GM20000 (cell line): ENCODE results near the gene ATCAY.
A peak's percentile ranks its signal among the peaks of the same experiment; 100 is the strongest.

ENCODE experiments used
- DNase-seq: peaks from one replicate; pipeline ENCODE4 v3.0.0; 2012; ENCODE audit warnings: low spot score
- TF ChIP-seq, protein P1 (sequence below): IDR thresholded peaks from 2 replicates; pipeline ENCODE4 v1.5.1; 2012; ENCODE audit warnings: mild to moderate bottlenecking, control low read depth; ENCODE audit errors: extremely low read depth, missing control alignments

The ATCAY gene

DNA sequence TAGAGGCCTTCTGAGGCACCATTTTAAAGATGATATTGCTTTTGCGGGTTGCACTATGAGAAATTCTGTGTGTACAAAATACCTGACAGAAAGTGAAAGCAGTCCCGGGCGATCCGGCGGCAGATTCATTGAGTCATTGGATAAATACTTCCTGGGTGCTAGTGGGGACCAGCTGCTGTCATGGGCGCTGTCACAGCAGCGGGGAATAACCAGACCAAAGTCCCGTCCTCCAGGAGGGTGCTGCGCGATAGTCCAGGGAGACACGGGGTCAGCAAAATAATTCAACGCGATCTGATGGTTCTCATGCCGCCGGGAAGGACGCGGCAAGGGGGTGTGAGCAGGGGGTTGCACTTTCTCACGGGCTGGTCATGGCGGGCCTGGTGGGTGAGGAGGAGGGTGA, 25.2 kb upstream of the ATCAY start:
- no peak for DNase-seq
- TF ChIP-seq, protein P1, sequence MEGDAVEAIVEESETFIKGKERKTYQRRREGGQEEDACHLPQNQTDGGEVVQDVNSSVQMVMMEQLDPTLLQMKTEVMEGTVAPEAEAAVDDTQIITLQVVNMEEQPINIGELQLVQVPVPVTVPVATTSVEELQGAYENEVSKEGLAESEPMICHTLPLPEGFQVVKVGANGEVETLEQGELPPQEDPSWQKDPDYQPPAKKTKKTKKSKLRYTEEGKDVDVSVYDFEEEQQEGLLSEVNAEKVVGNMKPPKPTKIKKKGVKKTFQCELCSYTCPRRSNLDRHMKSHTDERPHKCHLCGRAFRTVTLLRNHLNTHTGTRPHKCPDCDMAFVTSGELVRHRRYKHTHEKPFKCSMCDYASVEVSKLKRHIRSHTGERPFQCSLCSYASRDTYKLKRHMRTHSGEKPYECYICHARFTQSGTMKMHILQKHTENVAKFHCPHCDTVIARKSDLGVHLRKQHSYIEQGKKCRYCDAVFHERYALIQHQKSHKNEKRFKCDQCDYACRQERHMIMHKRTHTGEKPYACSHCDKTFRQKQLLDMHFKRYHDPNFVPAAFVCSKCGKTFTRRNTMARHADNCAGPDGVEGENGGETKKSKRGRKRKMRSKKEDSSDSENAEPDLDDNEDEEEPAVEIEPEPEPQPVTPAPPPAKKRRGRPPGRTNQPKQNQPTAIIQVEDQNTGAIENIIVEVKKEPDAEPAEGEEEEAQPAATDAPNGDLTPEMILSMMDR = no peak

DNA sequence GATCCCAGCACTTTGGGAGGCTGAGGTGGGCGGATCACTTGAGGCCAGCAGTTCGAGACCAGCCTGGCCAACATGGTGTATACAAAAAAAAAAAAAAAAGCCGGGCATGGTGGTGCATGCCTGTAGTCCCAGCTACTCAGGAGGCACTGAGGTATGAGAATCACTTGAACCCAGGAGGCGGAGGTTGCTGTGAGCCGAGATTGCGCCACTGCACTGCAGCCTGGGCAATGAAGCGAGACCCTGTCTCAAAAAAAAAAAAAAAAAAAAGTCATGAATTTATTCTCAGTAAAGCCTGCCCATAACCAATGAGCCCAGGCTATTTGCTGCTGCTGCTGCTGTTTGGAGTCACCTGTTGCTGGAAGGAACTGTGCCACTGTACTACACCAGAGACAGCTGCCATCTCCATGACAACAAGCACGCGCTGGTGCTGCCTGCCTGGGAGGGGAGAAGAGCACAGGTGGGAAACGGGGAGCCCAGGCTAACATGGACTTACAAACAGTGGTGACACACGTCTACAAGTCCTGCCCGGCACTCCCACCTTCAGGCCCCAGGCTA, 23.0 kb upstream of the ATCAY start:
- TF ChIP-seq, protein P1 = no peak
- DNase-seq = peak; percentile 84

- DNase-seq = no peak
- TF ChIP-seq, protein P1 = no peak
These were observed 20.0 kb upstream of the ATCAY start for GRCh38 chr19:3860499-3860898.

GRCh38 chr19:3862826-3863500, 17.5 kb upstream of the ATCAY start:
- TF ChIP-seq, protein P1 = no peak
- DNase-seq = no peak

DNA sequence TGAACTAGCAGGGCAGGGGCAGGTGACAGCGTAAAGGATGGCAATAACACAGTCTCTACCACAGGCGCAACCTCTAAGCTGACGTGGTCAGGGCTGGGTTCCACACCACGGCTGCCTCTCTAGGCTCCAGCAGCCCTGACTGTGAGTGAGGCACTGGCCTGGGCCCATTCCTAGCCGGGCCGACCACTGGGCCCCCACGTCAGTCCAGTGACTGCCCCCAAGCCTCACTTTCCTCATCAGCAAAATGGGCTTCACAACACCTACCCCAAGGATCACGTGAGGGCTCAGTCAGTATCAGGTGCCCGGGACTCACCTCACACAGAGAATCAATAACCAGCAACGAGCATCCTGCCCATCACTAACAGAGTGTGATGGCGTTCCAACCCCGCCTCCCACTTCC, 16.8 kb upstream of the ATCAY start:
- TF ChIP-seq, protein P1 = no peak
- no peak for DNase-seq

DNA sequence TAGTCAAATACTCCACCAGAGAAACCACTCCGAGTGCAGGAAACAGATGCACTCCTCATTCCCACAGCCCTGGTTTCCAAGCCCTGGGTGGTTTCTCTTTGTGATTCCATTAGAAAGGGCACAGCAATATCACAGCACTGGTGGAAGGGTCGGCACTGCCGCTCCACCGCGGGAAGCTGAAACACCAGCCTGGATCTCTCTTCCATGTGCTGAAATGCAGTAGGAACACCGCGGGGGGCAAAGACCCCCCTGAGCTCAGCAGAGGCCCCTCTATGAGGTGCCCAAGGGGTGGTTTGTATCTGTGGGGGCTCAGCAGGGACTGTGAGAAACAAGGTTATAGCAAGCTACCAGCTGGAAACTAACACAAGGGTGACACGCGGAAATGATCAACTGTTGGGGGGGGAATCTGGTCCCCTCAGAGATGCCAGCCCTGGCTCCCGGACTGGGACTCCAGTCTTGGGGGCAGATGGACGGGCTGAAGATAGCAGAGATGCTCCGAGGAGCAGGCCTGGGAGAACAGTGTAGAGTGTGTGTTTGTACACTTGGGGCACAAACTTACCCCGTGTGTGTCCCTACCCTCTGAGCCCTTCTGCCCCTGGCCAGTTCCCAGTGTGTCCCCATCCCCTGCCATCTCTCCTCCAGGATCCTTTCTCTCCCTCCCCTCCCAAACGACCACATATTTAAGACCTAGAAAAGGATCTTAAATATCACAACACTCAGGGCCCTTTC, 13.4 kb upstream of the ATCAY start:
- no peak for DNase-seq
- TF ChIP-seq, protein P1 = no peak
